HG02798 (cell line): ENCODE data around the gene B4GALT3.
A peak's percentile ranks its signal among the peaks of the same experiment; 100 is the strongest.

Experiments used
- ATAC-seq: cut with Tn5 transposase; IDR thresholded peaks from one replicate; pipeline ENCODE4 v1.9.1; 2021; ENCODE audit warnings: mild to moderate bottlenecking; ENCODE audit not compliant: unreplicated experiment, poor library complexity

Gene B4GALT3

DNA sequence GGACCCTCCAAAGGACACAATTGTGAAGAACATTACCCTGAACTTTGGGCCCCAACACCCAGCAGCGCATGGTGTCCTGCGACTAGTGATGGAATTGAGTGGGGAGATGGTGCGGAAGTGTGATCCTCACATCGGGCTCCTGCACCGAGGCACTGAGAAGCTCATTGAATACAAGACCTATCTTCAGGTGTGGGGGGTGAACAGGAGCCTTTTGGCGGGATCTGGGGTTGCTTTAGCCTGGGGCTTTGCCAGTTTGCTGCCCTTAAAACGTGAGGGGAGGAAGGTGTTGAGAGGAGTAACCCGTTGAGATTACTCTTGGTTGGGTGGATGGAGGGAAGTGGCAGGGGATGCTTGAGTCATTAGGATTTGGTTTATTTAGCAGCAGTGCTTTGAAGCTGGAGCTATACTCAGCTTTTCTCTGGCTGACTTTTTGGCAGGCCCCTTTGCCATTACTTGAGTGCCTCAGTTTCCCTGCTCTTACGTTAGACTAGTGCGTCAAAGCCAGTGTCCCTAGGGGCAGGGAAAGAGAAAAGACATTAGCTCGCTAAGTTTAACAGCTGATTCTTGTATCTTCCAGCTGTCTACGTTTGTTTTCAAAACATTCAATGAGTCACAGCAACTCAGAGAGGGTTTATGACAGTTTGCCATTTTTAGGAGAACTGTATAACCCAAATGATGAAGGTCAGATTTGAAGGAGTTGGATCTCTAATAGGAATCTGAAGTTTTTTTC is 29.3 kb upstream of the B4GALT3 start:
- no peak for ATAC-seq

DNA sequence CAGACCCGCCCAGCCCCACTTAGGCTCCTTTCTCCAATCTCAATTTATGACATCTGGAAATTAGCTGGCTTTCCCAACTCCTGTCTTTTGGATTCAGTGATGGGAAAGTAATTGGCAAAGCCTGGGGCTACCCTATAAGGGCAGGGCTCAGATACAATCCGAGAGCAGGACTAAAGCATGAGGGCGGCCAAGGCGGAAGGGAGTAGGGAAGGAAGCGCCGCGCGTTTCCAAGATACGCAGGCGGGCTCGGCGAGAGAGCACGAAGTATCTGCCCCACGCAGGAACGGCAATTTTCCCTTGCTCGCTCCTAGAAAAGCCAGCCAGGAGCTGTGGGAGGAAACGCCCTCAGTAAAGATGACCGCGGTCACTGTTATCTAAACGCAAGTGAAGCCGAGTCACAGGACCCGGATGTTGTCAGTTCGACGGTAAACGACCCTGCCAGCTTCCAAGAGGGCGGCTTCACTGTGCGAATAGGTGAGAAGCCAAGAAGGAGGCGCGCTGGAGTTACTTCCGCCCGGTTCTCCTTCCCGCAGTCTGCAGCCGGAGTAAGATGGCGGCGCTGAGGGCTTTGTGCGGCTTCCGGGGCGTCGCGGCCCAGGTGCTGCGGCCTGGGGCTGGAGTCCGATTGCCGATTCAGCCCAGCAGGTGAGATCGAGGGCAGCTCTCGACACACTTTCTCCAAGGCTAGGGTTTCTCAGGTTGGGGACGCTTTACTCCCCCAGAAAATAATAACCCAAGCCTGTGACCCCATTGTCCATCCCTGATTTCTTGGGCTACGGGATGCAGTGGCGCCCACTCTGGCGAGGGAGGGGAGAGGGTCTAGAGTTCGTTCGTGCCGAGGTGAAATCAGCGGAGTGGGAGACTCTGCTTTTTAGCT is 24.8 kb upstream of the B4GALT3 start, which contains the start of gene NDUFS2:
NDUFS2 (plus strand) TSS at position 532 of the 877 bp plus-strand sequence; CDS start at position 551, 19 bp downstream.
- ATAC-seq: peak; percentile 98

DNA sequence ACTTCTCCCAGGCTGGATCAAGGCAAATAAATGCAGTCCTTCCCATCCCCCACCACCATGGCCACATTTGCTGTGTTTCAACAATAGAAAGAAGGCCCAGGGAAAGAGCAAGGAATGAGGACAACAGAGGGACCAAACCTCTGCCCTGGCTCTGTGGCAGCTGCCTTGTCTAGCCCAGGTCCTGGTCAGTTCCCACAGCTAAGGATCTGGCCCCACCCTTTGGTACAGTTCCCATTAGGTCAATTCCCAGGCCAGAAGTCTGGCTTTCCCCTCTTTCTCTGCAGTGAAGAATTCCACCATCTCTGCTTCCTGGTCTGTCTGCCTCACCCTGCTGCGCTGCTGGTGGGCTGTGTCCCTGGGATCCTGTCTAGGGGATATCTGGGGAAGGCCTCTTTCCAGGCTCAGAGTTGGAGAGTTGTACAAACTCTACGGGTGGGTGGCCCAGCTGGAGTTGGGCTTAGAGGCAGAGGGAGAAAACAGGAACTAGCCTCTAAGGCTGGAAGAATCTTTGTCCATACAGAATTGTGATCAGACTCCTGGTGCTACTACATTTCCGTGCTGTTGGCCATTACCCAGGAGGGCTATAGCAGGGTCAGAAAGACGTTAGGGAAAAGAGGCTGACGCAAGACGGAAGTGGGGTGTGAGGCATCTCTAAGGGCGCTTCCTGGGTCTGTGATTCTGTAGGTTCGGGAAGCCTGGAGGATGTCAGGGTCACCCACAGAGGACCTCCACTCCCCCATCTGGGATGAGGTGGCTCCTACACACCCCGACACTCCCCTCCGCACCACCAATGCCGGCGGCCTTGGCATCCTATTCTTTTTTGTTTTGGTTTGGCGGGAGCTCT is 23.9 kb upstream of the B4GALT3 start:
- no peak for ATAC-seq

DNA sequence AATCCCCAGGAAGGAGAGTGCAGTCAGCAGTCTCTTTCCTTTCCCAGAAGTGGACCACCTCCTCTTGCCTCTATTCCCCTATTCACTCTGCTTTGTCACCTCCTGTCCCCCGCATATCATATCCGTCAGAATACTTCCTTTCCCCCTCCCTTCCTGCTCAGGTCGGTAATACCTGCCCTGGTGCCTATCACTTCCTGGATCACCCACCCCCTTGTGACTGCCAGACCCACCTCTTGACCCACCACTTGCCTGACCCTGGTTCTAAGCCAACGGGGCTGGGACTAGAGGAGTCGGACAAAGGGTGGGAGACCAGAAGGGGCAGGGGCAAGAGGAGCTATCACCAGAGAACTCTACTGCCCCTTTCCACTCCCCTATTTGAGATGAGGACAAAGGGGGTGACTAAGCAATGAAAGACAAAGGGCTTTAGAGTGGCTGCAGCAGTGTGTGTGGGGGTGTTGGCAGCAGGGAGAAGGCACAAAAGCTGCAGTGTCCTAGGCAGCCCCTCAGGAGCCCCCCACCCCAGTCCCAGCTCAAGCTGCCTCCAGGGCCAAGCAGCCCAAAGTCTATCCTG is 23.2 kb upstream of the B4GALT3 start:
- ATAC-seq: no peak

DNA sequence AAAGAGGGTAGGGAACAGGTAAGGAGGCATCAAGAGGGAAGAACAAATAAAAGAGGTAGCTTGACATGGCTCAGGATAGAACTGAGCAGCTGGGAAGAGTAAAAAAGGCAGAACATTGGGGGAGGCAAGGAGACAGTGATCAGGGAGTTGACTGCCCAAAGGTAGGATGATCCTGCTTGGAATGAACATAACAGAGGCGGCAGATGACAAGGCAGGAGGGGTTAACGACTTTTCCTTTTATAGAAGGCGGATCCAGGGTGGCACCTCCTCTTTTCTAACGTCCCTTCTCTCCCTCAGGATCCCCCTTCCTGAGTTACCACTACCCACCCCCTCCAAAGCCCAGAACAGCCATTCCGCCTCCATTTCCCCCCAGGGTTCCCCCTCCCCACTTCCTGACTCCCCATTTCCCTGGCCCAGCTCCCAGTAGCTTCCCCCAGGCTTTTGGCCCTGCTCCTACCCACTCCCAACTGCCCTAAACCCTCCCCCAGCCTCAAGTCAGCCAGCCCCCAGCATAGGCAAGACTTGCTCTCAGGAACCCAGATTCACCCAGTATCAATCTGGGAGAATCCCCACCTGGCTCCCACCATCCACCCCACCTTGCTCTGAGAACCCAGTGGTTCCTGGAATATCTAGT is 22.3 kb upstream of the B4GALT3 start:
- ATAC-seq: no peak

DNA sequence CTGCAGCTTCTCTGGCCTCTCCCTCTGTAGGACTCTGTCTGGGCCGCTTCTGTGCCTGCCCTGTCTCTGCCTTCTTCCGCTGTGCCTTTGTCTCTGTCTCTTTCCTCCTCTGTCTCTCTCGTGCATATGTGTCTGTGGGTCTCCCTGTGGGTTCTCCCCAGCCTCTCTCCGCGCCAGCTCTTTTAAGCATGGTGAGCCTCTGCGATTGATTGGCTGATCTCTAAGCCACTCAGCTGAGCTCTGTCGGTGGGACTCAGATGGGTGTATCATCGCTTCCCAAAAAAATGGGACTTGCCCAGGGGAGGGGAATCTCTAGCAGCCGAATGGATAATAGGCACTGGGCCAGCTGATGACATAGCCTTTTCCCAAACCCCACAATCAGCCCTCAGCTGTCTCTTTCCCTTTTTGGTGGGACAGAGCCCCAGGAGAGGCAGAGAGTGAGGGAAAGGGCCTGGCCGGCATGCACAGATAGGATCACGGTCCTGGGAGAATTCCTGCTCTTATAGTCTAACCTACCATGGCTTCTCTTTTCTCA is 21.7 kb upstream of the B4GALT3 start, which contains the start of gene ADAMTS4:
ADAMTS4 (minus strand) TSS at position 158 of the 535 bp plus-strand sequence. CDS start 427 bp downstream, outside the sequence.
- no peak for ATAC-seq

DNA sequence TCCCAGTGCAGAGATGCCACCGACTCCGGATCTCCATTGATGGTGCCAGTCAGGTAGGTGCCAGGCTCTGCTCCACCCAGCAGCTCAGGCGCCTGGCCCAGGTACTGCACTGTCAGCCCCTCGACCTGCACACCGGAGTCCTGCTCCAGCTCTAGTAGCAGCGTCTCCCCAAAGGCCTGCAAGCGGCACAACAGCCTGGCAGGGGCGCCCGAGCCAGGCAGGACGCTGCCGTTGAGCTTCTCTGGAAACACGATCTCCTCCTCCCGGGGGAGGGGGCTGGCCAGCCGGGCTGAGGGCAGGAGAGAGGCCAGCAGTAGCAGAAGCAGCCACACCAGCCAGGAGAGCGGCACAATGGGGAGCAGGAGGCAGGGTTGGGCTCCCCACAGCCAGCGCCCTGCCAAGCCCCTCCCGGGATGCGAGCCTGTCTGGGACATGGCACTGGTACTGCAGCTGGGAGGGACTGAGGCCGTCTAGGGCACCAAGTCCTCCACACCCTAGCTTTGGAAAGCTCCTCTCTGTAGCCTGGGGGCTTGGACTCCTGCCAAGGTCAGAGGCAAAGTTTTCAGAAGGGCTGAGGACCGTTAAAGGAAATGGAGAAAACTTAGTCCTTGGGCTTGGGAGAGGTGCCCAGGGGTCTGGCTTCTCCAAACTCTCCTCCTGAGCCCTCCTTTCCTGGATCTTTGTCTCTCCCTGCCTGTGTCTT is 21.0 kb upstream of the B4GALT3 start:
- ATAC-seq: no peak

DNA sequence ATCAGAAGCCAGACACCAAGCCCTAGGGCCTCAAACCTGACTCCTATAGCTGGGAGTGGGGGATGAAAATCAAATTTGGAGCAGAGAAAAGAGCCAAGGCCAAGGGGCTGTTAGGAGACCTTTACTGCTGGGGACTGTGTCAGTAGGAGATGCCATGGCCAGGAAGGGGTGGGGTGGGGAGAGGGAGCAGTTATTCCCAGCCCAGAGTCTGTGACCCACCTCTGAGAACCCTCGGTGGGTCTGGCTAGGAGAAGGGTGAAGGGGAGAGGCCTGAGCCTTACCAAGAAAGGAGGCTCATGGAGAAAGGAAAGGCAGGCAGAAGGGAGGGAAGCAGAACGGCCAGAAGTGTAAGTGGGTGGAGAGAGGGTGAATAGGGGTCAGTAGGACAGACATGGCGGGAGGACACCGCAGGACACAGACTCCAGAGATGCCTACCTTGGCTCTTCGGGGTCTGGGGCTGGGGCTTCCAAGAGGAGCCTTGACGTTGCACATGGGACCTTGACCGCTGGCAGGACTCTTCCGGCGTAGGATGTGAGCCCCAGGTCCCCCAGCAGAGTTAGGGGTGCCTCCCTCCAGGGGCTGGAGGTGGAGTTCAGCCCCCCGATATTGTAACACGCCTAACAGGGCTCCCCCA is 20.4 kb upstream of the B4GALT3 start:
- no peak for ATAC-seq

DNA sequence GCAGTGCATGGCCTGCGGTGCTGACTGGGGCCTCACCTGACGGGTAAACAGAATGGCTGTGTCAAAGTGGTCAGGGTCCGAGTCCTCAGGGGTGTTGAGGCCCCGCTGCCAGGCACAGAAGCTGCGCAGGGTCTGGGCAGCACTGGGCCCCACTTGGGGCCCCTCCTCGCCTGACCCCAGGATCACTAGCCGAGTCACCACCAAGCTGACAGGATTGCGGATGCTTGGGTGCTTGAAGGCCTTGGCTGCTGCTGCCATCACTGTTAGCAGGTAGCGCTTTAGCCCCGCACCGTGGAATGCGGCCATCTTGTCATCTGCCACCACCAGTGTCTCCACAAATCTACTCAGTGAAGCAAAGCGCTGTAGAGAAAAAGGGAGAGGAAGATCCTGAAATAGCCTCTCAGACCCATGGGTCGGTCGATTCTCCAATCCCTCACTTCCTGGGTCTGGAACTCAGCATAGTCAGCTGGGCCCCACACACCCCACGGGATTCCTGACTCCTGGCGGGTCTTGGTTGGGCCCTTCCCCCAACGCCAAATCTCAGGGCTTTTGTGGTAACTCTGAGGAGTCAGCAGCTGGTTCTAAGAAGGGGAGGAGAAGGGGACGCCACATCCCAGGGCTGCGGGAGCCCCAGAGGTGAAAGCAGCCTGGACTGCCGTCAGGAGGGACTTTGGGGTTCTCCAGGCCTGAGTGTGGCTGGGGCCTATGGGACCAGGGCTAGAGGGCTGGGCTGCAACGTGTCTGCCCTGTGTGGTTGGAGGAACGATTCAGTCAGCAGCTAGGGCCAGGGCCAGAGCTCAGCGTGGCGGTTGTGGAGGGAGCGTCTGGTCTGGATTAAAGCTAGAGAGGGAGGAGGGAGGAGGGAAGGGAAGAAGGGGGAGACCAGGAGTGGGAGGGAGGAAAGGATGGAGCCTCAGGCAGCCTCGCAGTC is 19.5 kb upstream of the B4GALT3 start:
- no peak for ATAC-seq

DNA sequence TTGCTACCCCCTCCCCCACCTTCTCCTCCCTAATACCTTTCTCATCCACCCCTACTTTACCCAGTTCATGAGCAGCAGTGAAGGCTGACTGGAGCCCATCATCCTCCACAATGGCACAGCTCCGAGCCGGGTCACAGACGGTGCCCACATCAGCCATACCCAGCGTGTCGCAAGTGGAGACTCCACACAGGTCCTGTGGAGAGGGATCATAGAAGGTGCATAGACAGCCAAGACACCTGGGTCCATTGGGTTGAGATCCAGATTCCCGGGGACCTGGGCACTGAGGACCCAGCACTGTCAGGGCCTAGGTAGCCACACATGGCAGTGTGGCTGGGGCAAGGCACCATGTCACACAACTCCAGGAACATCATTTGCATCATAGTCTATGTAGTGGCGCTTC is 18.8 kb upstream of the B4GALT3 start:
- ATAC-seq: no peak

DNA sequence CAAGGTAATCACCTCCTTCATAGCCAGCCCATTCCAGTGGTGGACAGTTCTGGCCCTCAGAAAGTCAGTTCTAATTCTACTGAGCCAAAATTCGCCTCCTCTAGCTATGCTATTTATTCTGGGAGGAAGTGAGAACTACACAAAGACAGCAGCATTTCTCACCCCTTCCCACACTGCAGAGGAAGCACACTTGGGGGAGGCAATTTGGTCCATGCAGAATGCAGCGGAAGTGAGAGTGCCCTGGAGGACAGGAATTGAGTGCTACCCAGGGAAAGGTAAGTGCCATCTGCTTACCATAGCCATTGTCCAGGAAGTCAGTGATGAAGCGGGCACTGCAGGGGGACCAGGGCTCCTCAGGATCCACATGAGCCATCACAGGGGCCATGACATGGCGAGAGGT is 17.9 kb upstream of the B4GALT3 start:
- ATAC-seq: peak; percentile 46

DNA sequence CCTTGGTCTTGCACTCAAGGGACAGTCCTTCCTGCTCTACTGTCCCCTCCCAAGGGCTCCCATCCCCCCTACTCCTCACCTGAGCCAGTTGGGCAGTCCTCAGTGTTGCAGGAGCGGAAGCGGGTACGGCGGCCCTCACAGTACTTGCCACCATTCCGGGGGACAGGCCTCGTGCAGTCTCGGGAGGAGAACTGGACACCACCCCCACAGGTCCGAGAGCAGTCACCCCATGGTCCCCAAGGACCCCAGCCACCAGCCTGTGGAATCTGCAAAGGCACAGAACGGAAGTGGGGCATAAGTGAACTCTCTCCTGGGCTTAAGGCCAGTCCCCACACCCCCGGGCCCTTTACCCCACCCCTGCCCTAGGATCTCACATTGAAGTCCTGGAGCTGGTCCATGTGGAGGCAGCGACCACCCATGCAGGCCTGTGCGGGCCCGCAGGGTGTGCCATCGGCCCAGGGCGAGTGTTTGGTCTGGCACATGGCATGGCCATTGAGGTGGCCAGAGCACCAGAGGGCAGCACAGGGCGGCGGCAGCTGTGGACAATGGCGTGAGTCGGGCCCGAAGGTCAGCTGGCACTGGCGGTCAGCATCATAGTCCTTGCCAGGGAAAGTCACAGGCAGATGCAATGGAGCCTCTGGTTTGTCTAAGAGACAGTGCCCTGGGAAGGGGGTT is 16.4 kb upstream of the B4GALT3 start:
- ATAC-seq: no peak

DNA sequence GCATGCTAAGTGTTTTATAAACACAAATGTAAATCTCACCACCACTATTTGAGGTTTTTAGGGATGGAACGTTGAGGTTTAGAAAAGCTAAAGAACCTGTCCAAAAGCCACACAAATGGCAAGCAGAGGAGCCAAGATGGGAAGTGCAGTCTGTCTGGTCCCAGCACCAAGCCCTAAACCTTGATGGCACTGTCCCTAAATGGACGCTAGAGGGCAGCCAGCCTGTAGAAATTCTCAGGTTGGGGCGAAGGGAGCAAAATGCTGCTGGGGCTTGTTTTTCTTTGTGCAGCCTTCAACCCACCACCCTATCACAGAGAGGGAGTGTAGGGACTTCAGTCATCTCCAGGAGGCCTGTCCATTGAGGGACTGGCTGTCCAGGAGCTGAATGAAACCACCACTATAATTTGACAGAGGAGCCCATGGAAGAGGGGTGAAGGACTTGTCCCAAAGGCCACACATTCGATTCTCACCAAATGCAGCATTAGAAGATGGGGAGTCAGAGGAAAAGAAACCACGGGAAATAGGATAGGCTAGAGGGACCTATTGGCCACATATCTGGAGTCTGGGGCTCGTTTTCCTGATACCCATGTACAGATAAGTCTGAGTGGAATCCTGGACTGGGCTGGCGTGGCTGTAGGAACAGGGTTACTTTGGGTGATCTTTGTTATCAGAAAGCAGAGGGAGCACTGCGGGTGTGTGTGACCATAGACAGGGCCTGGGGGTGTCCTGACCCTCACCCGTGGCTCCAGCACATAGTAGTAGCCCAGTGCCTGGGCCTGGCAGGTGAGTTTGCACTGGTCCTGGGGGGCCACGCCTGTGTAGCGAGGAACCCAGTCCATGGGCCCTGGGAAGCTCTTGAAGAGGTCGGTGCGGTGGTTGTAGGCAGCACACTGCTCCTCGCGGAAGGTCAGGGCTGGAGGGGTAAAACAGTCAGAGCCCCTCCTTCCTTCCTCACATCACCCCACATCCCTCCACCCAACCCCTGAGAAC is 15.5 kb upstream of the B4GALT3 start:
- peak; percentile 60 for ATAC-seq

DNA sequence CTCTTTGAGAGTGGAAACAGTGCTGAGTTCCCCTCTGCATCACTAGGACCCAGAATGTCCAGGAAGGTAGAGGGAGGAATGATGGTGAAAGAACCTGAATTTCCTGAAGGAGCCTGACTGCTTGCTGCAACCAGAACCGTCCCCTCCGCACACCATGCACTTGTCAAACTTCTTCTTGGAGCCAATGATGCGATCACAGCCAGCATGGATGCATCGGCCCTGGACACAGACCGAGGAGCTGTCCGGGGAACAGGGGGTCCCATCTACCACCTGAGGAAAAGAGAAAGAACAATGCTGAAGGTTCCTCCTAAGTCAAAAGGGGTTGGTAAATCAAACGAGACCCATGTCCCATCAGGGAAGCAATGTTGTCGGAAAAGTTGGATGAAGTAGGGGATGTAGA is 14.7 kb upstream of the B4GALT3 start:
- no peak for ATAC-seq

DNA sequence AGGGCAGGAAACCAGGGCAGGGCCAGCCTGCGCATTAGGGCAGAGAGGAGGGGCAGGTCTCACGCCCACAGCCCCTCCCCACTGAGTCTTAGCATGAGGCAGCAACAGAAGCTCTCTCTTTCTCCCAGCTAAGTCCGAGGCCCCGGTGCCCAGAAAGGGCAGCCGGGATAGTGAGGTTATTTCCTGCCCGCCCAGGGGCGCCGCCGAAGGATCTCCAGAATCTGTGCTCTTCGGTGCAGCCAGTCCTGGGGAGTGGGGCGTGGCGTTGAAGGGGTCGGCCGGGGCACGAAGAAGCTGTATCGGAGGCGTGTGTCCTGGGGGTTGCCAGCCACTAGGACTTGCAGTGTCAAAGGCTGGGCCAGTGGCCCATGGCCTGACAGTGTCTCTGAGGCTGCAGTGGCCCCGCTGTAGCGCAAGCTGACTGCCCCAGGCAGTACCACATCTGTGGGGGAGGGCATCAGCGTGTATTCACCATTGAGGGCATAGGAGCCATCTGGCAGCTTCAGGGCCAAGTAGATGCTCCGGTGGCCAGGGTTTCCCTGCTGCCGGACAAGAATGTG is 13.7 kb upstream of the B4GALT3 start:
- no peak for ATAC-seq
